GM19240 (cell line): ENCODE results near the gene RSPH1.

Experiments
- DNase-seq: peaks from one replicate; pipeline ENCODE4 v3.0.0; 2011; ENCODE audit warnings: low spot score; ENCODE audit not compliant: insufficient read length

RSPH1 gene

GRCh38 chr21:42532466-42533181 is 36.6 kb upstream of the RSPH1 start:
- DNase-seq, result no peak

- DNase-seq, result no peak
Measured at GRCh38 chr21:42531771-42532170, 35.7 kb upstream of the RSPH1 start.

- no peak for DNase-seq
Measured at GRCh38 chr21:42530167-42530518, 34.1 kb upstream of the RSPH1 start.

- DNase-seq, result peak; percentile 35
Measured at GRCh38 chr21:42527489-42528158, 31.6 kb upstream of the RSPH1 start.

GRCh38 chr21:42527127-42527488 is 31.1 kb upstream of the RSPH1 start:
- DNase-seq, result no peak

GRCh38 chr21:42526379-42526727 is 30.3 kb upstream of the RSPH1 start:
- no peak for DNase-seq

- no peak for DNase-seq
Measured at GRCh38 chr21:42525676-42526378, 29.8 kb upstream of the RSPH1 start.

GRCh38 chr21:42525029-42525581 is 29.1 kb upstream of the RSPH1 start:
- no peak for DNase-seq

- peak; percentile 68 for DNase-seq
Measured at GRCh38 chr21:42524341-42525028, 28.5 kb upstream of the RSPH1 start.

- no peak for DNase-seq
Measured at GRCh38 chr21:42523941-42524340, 27.9 kb upstream of the RSPH1 start.

- no peak for DNase-seq
Measured at GRCh38 chr21:42523211-42523610, 27.2 kb upstream of the RSPH1 start.

- DNase-seq, result no peak
Measured at GRCh38 chr21:42522771-42523170, 26.7 kb upstream of the RSPH1 start.

- DNase-seq, result no peak
Measured at GRCh38 chr21:42522271-42522670, 26.2 kb upstream of the RSPH1 start.

GRCh38 chr21:42521805-42522204 is 25.8 kb upstream of the RSPH1 start:
- no peak for DNase-seq

GRCh38 chr21:42521384-42521783 is 25.4 kb upstream of the RSPH1 start:
- DNase-seq, result no peak

- DNase-seq, result no peak
Measured at GRCh38 chr21:42520628-42521253, 24.7 kb upstream of the RSPH1 start.

- no peak for DNase-seq
Measured at GRCh38 chr21:42518626-42519025, 22.6 kb upstream of the RSPH1 start.

GRCh38 chr21:42518215-42518614 is 22.2 kb upstream of the RSPH1 start:
- no peak for DNase-seq

- DNase-seq, result no peak
Measured at GRCh38 chr21:42515708-42516502, 19.9 kb upstream of the RSPH1 start.

- no peak for DNase-seq
Measured at GRCh38 chr21:42514883-42515228, 18.8 kb upstream of the RSPH1 start.
